Loucy (cell line): ENCODE data around the gene H2AZ2.

Experiments used
- H2AFZ ChIP-seq: fragments of 200-600 bp; sonication (generic); 2 replicates; pipeline ENCODE4 v1.6.0; 2016; ENCODE audit warnings: antibody characterized with exemption, mild to moderate bottlenecking, low read length, moderate library complexity
- H3F3A ChIP-seq: fragments of 200-600 bp; 2 replicates; pipeline ENCODE4 v1.6.0; 2016; ENCODE audit warnings: antibody characterized with exemption, low read depth, mild to moderate bottlenecking
- H3K27me3 ChIP-seq: fragments of 200-600 bp; sonication (generic); 2 replicates; pipeline ENCODE4 v1.6.1; 2014; ENCODE audit warnings: low read length, mild to moderate bottlenecking; ENCODE audit not compliant: insufficient read depth, poor library complexity, severe bottlenecking
- H3K36me3 ChIP-seq: fragments of 200-600 bp; sonication (generic); 2 replicates; pipeline ENCODE4 v1.6.1; 2016; ENCODE audit warnings: low read length; ENCODE audit not compliant: insufficient read depth
- H3K4me1 ChIP-seq: fragments of 200-600 bp; sonication (generic); 2 replicates; pipeline ENCODE4 v1.5.1; 2014; ENCODE audit warnings: low read length, mild to moderate bottlenecking; ENCODE audit not compliant: insufficient read depth, poor library complexity, severe bottlenecking
- H3K4me2 ChIP-seq: fragments of 200-600 bp; sonication (generic); 2 replicates; pipeline ENCODE4 v1.6.0; 2014; ENCODE audit warnings: antibody characterized with exemption, low read length, low read depth, mild to moderate bottlenecking; ENCODE audit not compliant: poor library complexity, severe bottlenecking
- H3K4me3 ChIP-seq: fragments of 200-600 bp; sonication (generic); 2 replicates; pipeline ENCODE4 v1.5.1; 2014; ENCODE audit warnings: low read length, mild to moderate bottlenecking, mixed read lengths; ENCODE audit not compliant: poor library complexity, severe bottlenecking
- H3K79me2 ChIP-seq: fragments of 200-600 bp; sonication (generic); 2 replicates; pipeline ENCODE4 v1.6.1; 2014; ENCODE audit warnings: low read length; ENCODE audit not compliant: insufficient read depth
- H3K9ac ChIP-seq: fragments of 200-600 bp; sonication (generic); 2 replicates; pipeline ENCODE4 v1.6.0; 2014; ENCODE audit warnings: mild to moderate bottlenecking, low read depth, low read length, moderate library complexity; ENCODE audit not compliant: poor library complexity, severe bottlenecking
- H3K9me2 ChIP-seq: fragments of 200-600 bp; sonication (generic); replicated peaks from 2 replicates; pipeline ENCODE4 v1.6.1; 2016; ENCODE audit warnings: low read depth, low read length, mixed read lengths
- H3K9me3 ChIP-seq: fragments of 200-600 bp; sonication (generic); 2 replicates; pipeline ENCODE4 v1.6.1; 2014; ENCODE audit warnings: mild to moderate bottlenecking, antibody characterized with exemption, low read length, low read depth; ENCODE audit not compliant: insufficient read depth
- H4K20me1 ChIP-seq: fragments of 200-600 bp; sonication (generic); 2 replicates; pipeline ENCODE4 v1.6.0; 2014; ENCODE audit warnings: antibody characterized with exemption, low read length, mild to moderate bottlenecking; ENCODE audit not compliant: insufficient read depth, poor library complexity, severe bottlenecking
- CTCF ChIP-seq: fragments of 200-600 bp; sonication (generic); conservative IDR thresholded peaks from 2 replicates; pipeline ENCODE4 v1.5.1; 2014; ENCODE audit warnings: mild to moderate bottlenecking, antibody characterized with exemption, low read length
- EZH2phosphoT487 ChIP-seq: fragments of 200-600 bp; IDR thresholded peaks from 2 replicates; pipeline ENCODE4 v1.6.1; 2018; ENCODE audit warnings: antibody characterized with exemption, mild to moderate bottlenecking, moderate library complexity, borderline replicate concordance

The H2AZ2 gene

GRCh38 chr7:44893710-44894234 lies 45.9 kb upstream of the H2AZ2 start:
- Histone ChIP-seq H3K4me2 (no peak overlapping the region), H3K9ac (no peak overlapping the region), H3K79me2 (no peaks in the 10 kb centered on the region), H2AFZ (no peak overlapping the region), H4K20me1 (no peaks in the 10 kb centered on the region), H3K36me3 (no peaks in the 10 kb centered on the region), H3K9me2 (no peaks in the 10 kb centered on the region), H3K4me1 (peaks cover 15% of the 10 kb centered on the region), H3K27me3 (no peaks in the 10 kb centered on the region), H3K9me3 (no peaks in the 10 kb centered on the region), H3F3A (no peaks in the 10 kb centered on the region), H3K4me3 (no peak overlapping the region)
- TF ChIP-seq EZH2phosphoT487 (no peak), CTCF (no peak)

GRCh38 chr7:44891791-44892190 lies 43.9 kb upstream of the H2AZ2 start:
- TF ChIP-seq CTCF (no peak), EZH2phosphoT487 (no peak)
- Histone ChIP-seq H3K4me1 (peaks cover 9% of the 10 kb centered on the region), H3K9ac (peak overlapping the region; percentile 51), H3K27me3 (no peaks in the 10 kb centered on the region), H3K79me2 (no peaks in the 10 kb centered on the region), H3K4me3 (no peak overlapping the region), H3F3A (no peaks in the 10 kb centered on the region), H3K36me3 (no peaks in the 10 kb centered on the region), H4K20me1 (no peaks in the 10 kb centered on the region), H2AFZ (peak overlapping the region; percentile 7; the same call in 1 of the 2 replicates), H3K9me2 (no peaks in the 10 kb centered on the region), H3K4me2 (peak overlapping the region; percentile 9), H3K9me3 (no peaks in the 10 kb centered on the region)

- Histone ChIP-seq H3F3A (no peaks in the 10 kb centered on the region), H3K36me3 (no peaks in the 10 kb centered on the region), H3K4me3 (no peak overlapping the region), H3K9me2 (no peaks in the 10 kb centered on the region), H3K27me3 (no peaks in the 10 kb centered on the region), H3K4me1 (peaks cover 9% of the 10 kb centered on the region), H2AFZ (peak overlapping the region; percentile 7; the same call in 1 of the 2 replicates), H3K79me2 (no peaks in the 10 kb centered on the region), H3K9me3 (no peaks in the 10 kb centered on the region), H3K4me2 (peak overlapping the region; percentile 9), H3K9ac (peak overlapping the region; percentile 51), H4K20me1 (no peaks in the 10 kb centered on the region)
- TF ChIP-seq CTCF (no peak), EZH2phosphoT487 (no peak)
Observed at GRCh38 chr7:44891372-44891771, 43.5 kb upstream of the H2AZ2 start.
